Left lung (tissue), 10 donors: ENCODE results near the gene FTO. TPM values are rescaled to one million over a fixed set of nuclear protein-coding genes. Genes with fewer than 3 reads are reported as not detected.
A peak's percentile ranks its signal among the peaks of the same experiment; 100 is the strongest.

Experiments
- ATAC-seq: fragments of 200-7000 bp; cut with Tn5 transposase; one replicate; pipeline ENCODE4 v1.9.1; 2020; ENCODE audit warnings: moderate library complexity
- DNase-seq, 4 donors: peaks; one replicate each; pipeline ENCODE4 v3.0.0-alpha.2; 2013 to 2020
- H3K27ac ChIP-seq, 2 donors: fragments of 200-600 bp; sonication (generic) in 1 of 2; one replicate each; pipeline versions ENCODE4 v1.5.0 to v1.8.0; 2020 to 2021
- H3K27me3 ChIP-seq, 2 donors: fragments of 200-600 bp; sonication (generic) in 1 of 2; one replicate each; pipeline versions ENCODE4 v1.5.0 to v1.8.0; 2020 to 2021
- H3K36me3 ChIP-seq, 2 donors: fragments of 200-600 bp; sonication (generic) in 1 of 2; one replicate each; pipeline versions ENCODE4 v1.5.0 to v1.8.0; 2020 to 2021
- H3K4me1 ChIP-seq, 2 donors: fragments of 200-600 bp; one replicate each; pipeline ENCODE4 v1.8.0; 2021
- H3K4me3 ChIP-seq, 2 donors: fragments of 200-600 bp; sonication (generic) in 1 of 2; one replicate each; pipeline versions ENCODE4 v1.5.0 to v1.8.0; 2020 to 2021; ENCODE audit warnings: mild to moderate bottlenecking in 1 of 2
- H3K9me3 ChIP-seq, 2 donors: fragments of 200-600 bp; sonication (generic) in 1 of 2; one replicate each; pipeline versions ENCODE4 v1.5.0 to v1.8.0; 2020 to 2021
- CTCF ChIP-seq, 2 donors: fragments of 200-600 bp; sonication (generic) in 1 of 2; IDR thresholded peaks; one replicate each; pipeline versions ENCODE4 v1.5.0 to v1.8.0; 2021; ENCODE audit warnings: antibody characterized with exemption in 2 of 2
- intact Hi-C, 2 donors: fragments of 100-400 bp; cut with DNase I; formaldehyde crosslinking; loops; one replicate each; pipeline versions ENCODE4 v1.11.2 to v1.14.2; 2022
- polyA plus RNA-seq, 6 donors: library from polyadenylated mRNA; unstranded; fragments of 120-200 nt; gene quantifications; one replicate each; pipeline ENCODE4 v1.2.1, GENCODE V29; 2013; ENCODE audit not compliant: insufficient read length in 6 of 6
- total RNA-seq, 2 donors: library from RNA; stranded (reverse); fragmentation: NEBNext Ultra II Directional; extraction: Animal tissue kit (Norgen Biotek cat#: 25700); gene quantifications; one replicate each; pipeline ENCODE4 v1.2.1, GENCODE V29; 2021
- donor health status: DM: no; HTN: yes; CAD: no.
- donor health status: DM: no; HTN: no; CAD: no.

Gene FTO
- total and polyA plus RNA-seq, 8 donors: 69.0 to 99.6 (median 90.7) TPM

- ATAC-seq: peak; percentile 88
- no peaks in the 10 kb centered on the region for H3K27me3 ChIP-seq
- H3K4me1 ChIP-seq: no peaks in the 10 kb centered on the region
- no peak for DNase-seq
- peak overlapping the region in 1 of 2 donors; percentile 29 for H3K27ac ChIP-seq
- TF ChIP-seq CTCF (IDR thresholded peaks at IDR 0.05): no peak
- H3K36me3 ChIP-seq: peaks cover 0 to 14% of the 10 kb centered on the region in 2 donors
- H3K9me3 ChIP-seq: no peaks in the 10 kb centered on the region
- intact Hi-C loops: no loop called here
- H3K4me3 ChIP-seq: no peak overlapping the region
Measured at GRCh38 chr16:53933407-53933806, 229.5 kb downstream of the FTO start.

GRCh38 chr16:53936052-53936451 is 232.1 kb downstream of the FTO start:
- intact Hi-C loops: no loop called here
- Histone ChIP-seq H3K27ac (no peak overlapping the region), H3K4me3 (no peak overlapping the region), H3K27me3 (no peaks in the 10 kb centered on the region), H3K36me3 (peaks cover 0 to 14% of the 10 kb centered on the region in 2 donors), H3K4me1 (no peaks in the 10 kb centered on the region), H3K9me3 (no peaks in the 10 kb centered on the region)
- ATAC-seq (no peak), DNase-seq (no peak)
- no peak for TF ChIP-seq CTCF (IDR thresholded peaks at IDR 0.05)

GRCh38 chr16:53936529-53936928 is 232.6 kb downstream of the FTO start:
- H3K4me1 ChIP-seq: no peaks in the 10 kb centered on the region
- no peaks in the 10 kb centered on the region for H3K9me3 ChIP-seq
- H3K36me3 ChIP-seq: peaks cover 0 to 14% of the 10 kb centered on the region in 2 donors
- intact Hi-C loops: no loop called here
- DNase-seq: no peak
- no peak overlapping the region for H3K4me3 ChIP-seq
- no peaks in the 10 kb centered on the region for H3K27me3 ChIP-seq
- no peak for TF ChIP-seq CTCF (IDR thresholded peaks at IDR 0.05)
- no peak for ATAC-seq
- no peak overlapping the region for H3K27ac ChIP-seq

- no peaks in the 10 kb centered on the region for H3K9me3 ChIP-seq
- ATAC-seq (no peak), DNase-seq (no peak)
- no peaks in the 10 kb centered on the region for H3K4me1 ChIP-seq
- H3K36me3 ChIP-seq: peaks cover 0 to 14% of the 10 kb centered on the region in 2 donors
- H3K27ac ChIP-seq: no peak overlapping the region
- TF ChIP-seq CTCF (IDR thresholded peaks at IDR 0.05): no peak
- intact Hi-C loops: no loop called here
- H3K4me3 ChIP-seq: no peak overlapping the region
- no peaks in the 10 kb centered on the region for H3K27me3 ChIP-seq
Measured at GRCh38 chr16:53937161-53937880, 233.4 kb downstream of the FTO start.

- H3K4me3 ChIP-seq: no peak overlapping the region
- TF ChIP-seq CTCF (IDR thresholded peaks at IDR 0.05): no peak
Measured at GRCh38 chr16:53944025-53944424, 240.1 kb downstream of the FTO start.

More at GRCh38 chr16:53944025-53944424, 240.1 kb downstream of the FTO start:
- intact Hi-C loops: no loop called here
- ATAC-seq (no peak), DNase-seq (no peak)
- Histone ChIP-seq H3K27me3 (no peaks in the 10 kb centered on the region), H3K4me1 (peaks cover 0 to 10% of the 10 kb centered on the region in 2 donors), H3K36me3 (no peaks in the 10 kb centered on the region), H3K27ac (no peak overlapping the region), H3K9me3 (no peaks in the 10 kb centered on the region)
